Activated CD4-positive, alpha-beta T cell treated with anti-CD3 and anti-CD28 coated beads, Interleukin-2, amount 10 ng/mL, durations not matched to agents 24 days and 14 days (primary cell): ENCODE results near the gene NSUN7. TPM values are rescaled to one million over a fixed set of nuclear protein-coding genes. Genes with fewer than 3 reads are reported as not detected.
A peak's percentile ranks its signal among the peaks of the same experiment; 100 is the strongest.

Experiments used
- DNase-seq: peaks from one replicate; pipeline ENCODE4 v3.0.0; 2022
- H3K27ac Mint-ChIP-seq: one replicate; pipeline ENCODE4 v1.8.0; 2022; ENCODE audit warnings: mild to moderate bottlenecking, mixed read lengths
- H3K27me3 Mint-ChIP-seq: one replicate; pipeline ENCODE4 v1.8.0; 2022; ENCODE audit warnings: mixed read lengths
- H3K36me3 Mint-ChIP-seq: one replicate; pipeline ENCODE4 v1.8.0; 2022; ENCODE audit warnings: low read depth, mild to moderate bottlenecking, mixed read lengths
- H3K4me1 Mint-ChIP-seq: one replicate; pipeline ENCODE4 v1.8.0; 2021; ENCODE audit warnings: mixed read lengths
- H3K4me3 Mint-ChIP-seq: one replicate; pipeline ENCODE4 v1.8.0; 2022; ENCODE audit warnings: mild to moderate bottlenecking, moderate library complexity, mixed read lengths
- H3K9me3 Mint-ChIP-seq: one replicate; pipeline ENCODE4 v1.8.0; 2021; ENCODE audit warnings: mixed read lengths
- intact Hi-C: fragments of 100-400 bp; cut with micrococcal nuclease; formaldehyde crosslinking; loops from one replicate; pipeline ENCODE4 v1.15.1; 2023
- total RNA-seq: library from RNA; stranded (reverse); gene quantifications from 2 replicates; pipeline ENCODE4 v1.2.3, GENCODE V29; 2022

NSUN7 gene
- total RNA-seq, 1 donor from 2014 or later: 0.12 TPM

- intact Hi-C loops: no loop called here
- no peak overlapping the region for H3K4me3 Mint-ChIP-seq
- H3K9me3 Mint-ChIP-seq: peaks cover 5% of the 10 kb centered on the region
- peaks cover 6% of the 10 kb centered on the region for H3K4me1 Mint-ChIP-seq
- no peak for DNase-seq
- peaks cover 2% of the 10 kb centered on the region for H3K36me3 Mint-ChIP-seq
- H3K27ac Mint-ChIP-seq: no peak overlapping the region
- peaks cover 42% of the 10 kb centered on the region for H3K27me3 Mint-ChIP-seq
Observed at GRCh38 chr4:40747207-40747835, 2.4 kb upstream of the NSUN7 start.

- peaks cover 6% of the 10 kb centered on the region for H3K4me1 Mint-ChIP-seq
- peaks cover 9% of the 10 kb centered on the region for H3K9me3 Mint-ChIP-seq
- intact Hi-C loops: no loop called here
- peaks cover 48% of the 10 kb centered on the region for H3K27me3 Mint-ChIP-seq
- peaks cover 2% of the 10 kb centered on the region for H3K36me3 Mint-ChIP-seq
- H3K27ac Mint-ChIP-seq: no peak overlapping the region
- H3K4me3 Mint-ChIP-seq: peak overlapping the region; percentile 75
- DNase-seq: peak; percentile 56
Observed at GRCh38 chr4:40750461-40751258, 905 bp downstream of the NSUN7 start.

- H3K9me3 Mint-ChIP-seq: peaks cover 9% of the 10 kb centered on the region
- DNase-seq: peak; percentile 13
- intact Hi-C loops: no loop called here
- H3K27me3 Mint-ChIP-seq: peaks cover 27% of the 10 kb centered on the region
- peaks cover 2% of the 10 kb centered on the region for H3K36me3 Mint-ChIP-seq
- peaks cover 2% of the 10 kb centered on the region for H3K4me1 Mint-ChIP-seq
- H3K4me3 Mint-ChIP-seq: no peak overlapping the region
- no peak overlapping the region for H3K27ac Mint-ChIP-seq
Observed at GRCh38 chr4:40755616-40756015, 5.9 kb downstream of the NSUN7 start.

GRCh38 chr4:40763228-40763716 is 13.5 kb downstream of the NSUN7 start:
- Mint-ChIP-seq H3K4me1 (peaks cover 11% of the 10 kb centered on the region), H3K27ac (peak overlapping the region; percentile 45), H3K4me3 (peak overlapping the region; percentile 11), H3K9me3 (peaks cover 5% of the 10 kb centered on the region), H3K36me3 (no peaks in the 10 kb centered on the region), H3K27me3 (peaks cover 7% of the 10 kb centered on the region)
- intact Hi-C loops: loop anchor here (1.0 kb wide), 1 partner anchor 90 kb away; no protein-coding TSS in a partner anchor
- DNase-seq: peak; percentile 83

GRCh38 chr4:40769266-40769665 is 19.5 kb downstream of the NSUN7 start:
- no peaks in the 10 kb centered on the region for H3K4me1 Mint-ChIP-seq
- H3K36me3 Mint-ChIP-seq: no peaks in the 10 kb centered on the region
- no peak overlapping the region for H3K4me3 Mint-ChIP-seq
- DNase-seq: no peak
- no peak overlapping the region for H3K27ac Mint-ChIP-seq
- H3K27me3 Mint-ChIP-seq: peaks cover 19% of the 10 kb centered on the region
- peaks cover 12% of the 10 kb centered on the region for H3K9me3 Mint-ChIP-seq
- intact Hi-C loops: no loop called here

- peaks cover 4% of the 10 kb centered on the region for H3K9me3 Mint-ChIP-seq
- peaks cover 9% of the 10 kb centered on the region for H3K27me3 Mint-ChIP-seq
- H3K4me1 Mint-ChIP-seq: no peaks in the 10 kb centered on the region
- intact Hi-C loops: no loop called here
- no peak for DNase-seq
- H3K27ac Mint-ChIP-seq: no peak overlapping the region
- H3K4me3 Mint-ChIP-seq: no peak overlapping the region
- H3K36me3 Mint-ChIP-seq: no peaks in the 10 kb centered on the region
Observed at GRCh38 chr4:40778090-40778489, 28.3 kb downstream of the NSUN7 start.

GRCh38 chr4:40782876-40783275 is 33.1 kb downstream of the NSUN7 start:
- Mint-ChIP-seq H3K4me3 (no peak overlapping the region), H3K9me3 (peaks cover 2% of the 10 kb centered on the region), H3K27ac (no peak overlapping the region), H3K36me3 (no peaks in the 10 kb centered on the region), H3K27me3 (peaks cover 21% of the 10 kb centered on the region), H3K4me1 (no peaks in the 10 kb centered on the region)
- no peak for DNase-seq
- intact Hi-C loops: no loop called here

GRCh38 chr4:40785727-40786126 is 36.0 kb downstream of the NSUN7 start:
- intact Hi-C loops: no loop called here
- Mint-ChIP-seq H3K27ac (no peak overlapping the region), H3K36me3 (no peaks in the 10 kb centered on the region), H3K4me3 (no peak overlapping the region), H3K27me3 (peaks cover 27% of the 10 kb centered on the region), H3K4me1 (no peaks in the 10 kb centered on the region), H3K9me3 (no peaks in the 10 kb centered on the region)
- no peak for DNase-seq

- intact Hi-C loops: no loop called here
- Mint-ChIP-seq H3K9me3 (no peaks in the 10 kb centered on the region), H3K4me1 (no peaks in the 10 kb centered on the region), H3K27ac (no peak overlapping the region), H3K27me3 (peaks cover 21% of the 10 kb centered on the region), H3K36me3 (no peaks in the 10 kb centered on the region), H3K4me3 (no peak overlapping the region)
- DNase-seq: no peak
Observed at GRCh38 chr4:40788331-40788730, 38.6 kb downstream of the NSUN7 start.

GRCh38 chr4:40789031-40789430 is 39.3 kb downstream of the NSUN7 start:
- H3K9me3 Mint-ChIP-seq: no peaks in the 10 kb centered on the region
- peaks cover 19% of the 10 kb centered on the region for H3K27me3 Mint-ChIP-seq
- no peak for DNase-seq
- intact Hi-C loops: no loop called here
- no peaks in the 10 kb centered on the region for H3K4me1 Mint-ChIP-seq
- H3K27ac Mint-ChIP-seq: no peak overlapping the region
- no peaks in the 10 kb centered on the region for H3K36me3 Mint-ChIP-seq
- H3K4me3 Mint-ChIP-seq: no peak overlapping the region

GRCh38 chr4:40789771-40790170 is 40.0 kb downstream of the NSUN7 start:
- no peak overlapping the region for H3K4me3 Mint-ChIP-seq
- H3K27me3 Mint-ChIP-seq: peaks cover 13% of the 10 kb centered on the region
- DNase-seq: no peak
- intact Hi-C loops: no loop called here
- no peaks in the 10 kb centered on the region for H3K4me1 Mint-ChIP-seq
- no peaks in the 10 kb centered on the region for H3K36me3 Mint-ChIP-seq
- no peaks in the 10 kb centered on the region for H3K9me3 Mint-ChIP-seq
- H3K27ac Mint-ChIP-seq: no peak overlapping the region

- H3K27ac Mint-ChIP-seq: no peak overlapping the region
- no peaks in the 10 kb centered on the region for H3K36me3 Mint-ChIP-seq
- H3K4me3 Mint-ChIP-seq: no peak overlapping the region
- no peaks in the 10 kb centered on the region for H3K4me1 Mint-ChIP-seq
- no peak for DNase-seq
- peaks cover 5% of the 10 kb centered on the region for H3K27me3 Mint-ChIP-seq
- no peaks in the 10 kb centered on the region for H3K9me3 Mint-ChIP-seq
- intact Hi-C loops: no loop called here
Observed at GRCh38 chr4:40800064-40800463, 50.3 kb downstream of the NSUN7 start.

- H3K27me3 Mint-ChIP-seq: peaks cover 12% of the 10 kb centered on the region
- no peak for DNase-seq
- H3K9me3 Mint-ChIP-seq: no peaks in the 10 kb centered on the region
- no peaks in the 10 kb centered on the region for H3K36me3 Mint-ChIP-seq
- no peak overlapping the region for H3K4me3 Mint-ChIP-seq
- intact Hi-C loops: no loop called here
- H3K27ac Mint-ChIP-seq: no peak overlapping the region
- H3K4me1 Mint-ChIP-seq: no peaks in the 10 kb centered on the region
Observed at GRCh38 chr4:40804598-40804997, 54.8 kb downstream of the NSUN7 start.

GRCh38 chr4:40808926-40809457 is 59.2 kb downstream of the NSUN7 start:
- Mint-ChIP-seq H3K36me3 (no peaks in the 10 kb centered on the region), H3K4me1 (no peaks in the 10 kb centered on the region), H3K27me3 (peaks cover 10% of the 10 kb centered on the region), H3K4me3 (no peak overlapping the region), H3K27ac (no peak overlapping the region), H3K9me3 (no peaks in the 10 kb centered on the region)
- DNase-seq: no peak
- intact Hi-C loops: no loop called here
